ENCODE measurements around the gene DIRAS1.
A peak's percentile ranks its signal among the peaks of the same experiment; 100 is the strongest.

Gene DIRAS1

DNA sequence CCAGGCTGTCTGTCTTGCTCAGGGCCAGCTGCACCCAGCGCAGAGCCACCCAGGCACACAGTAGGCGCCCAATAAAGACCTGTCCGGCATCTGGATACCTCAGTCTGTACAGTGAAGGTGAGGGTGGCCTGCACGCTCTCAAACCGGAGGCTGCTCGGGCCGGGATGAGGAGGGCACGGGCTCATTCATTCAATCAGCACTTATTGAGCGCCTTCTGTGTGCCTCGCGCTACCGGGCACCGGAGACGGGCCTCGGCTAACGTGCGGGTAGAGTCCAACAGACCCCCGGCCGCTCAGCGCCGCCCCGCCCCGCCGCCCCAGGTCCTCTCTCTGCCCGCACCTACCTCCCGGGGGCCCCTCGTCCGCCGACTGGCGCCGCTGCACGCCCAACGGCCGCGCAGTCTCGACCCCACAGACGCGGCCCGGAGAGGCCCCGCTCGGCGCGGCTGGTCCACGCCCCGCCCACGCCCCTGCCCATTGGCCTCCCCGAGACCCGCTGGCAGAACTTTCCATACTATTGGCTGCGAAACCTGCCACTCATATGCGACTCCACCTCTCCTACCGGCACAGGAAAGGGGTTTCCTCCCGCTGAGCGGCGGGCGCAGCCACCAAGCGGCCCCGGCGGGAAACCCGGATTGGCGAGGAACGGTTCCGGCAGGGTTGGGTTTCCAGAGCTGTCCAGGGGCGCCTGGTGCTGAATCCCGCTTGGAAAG is 18.6 kb upstream of the DIRAS1 start, which contains the start of gene SLC39A3:
SLC39A3 (minus strand) TSS at position 416 of the 712 bp plus-strand sequence. CDS start 2,760 bp downstream, outside the sequence.
- Mint-ChIP-seq H3K4me1 (ENCODE audit: low read depth) (peaks cover 12% of the 10 kb centered on the region), H3K36me3 (ENCODE audit: low read depth) (peaks cover 14% of the 10 kb centered on the region), H3K27me3 (ENCODE audit: low read depth) (peaks cover 10% of the 10 kb centered on the region), H3K27ac (peak within 1 kb of the TSS; percentile 62), H3K4me3 (peak within 1 kb of the TSS; percentile 86), H3K9me3 (no peaks in the 10 kb centered on the region)

DNA sequence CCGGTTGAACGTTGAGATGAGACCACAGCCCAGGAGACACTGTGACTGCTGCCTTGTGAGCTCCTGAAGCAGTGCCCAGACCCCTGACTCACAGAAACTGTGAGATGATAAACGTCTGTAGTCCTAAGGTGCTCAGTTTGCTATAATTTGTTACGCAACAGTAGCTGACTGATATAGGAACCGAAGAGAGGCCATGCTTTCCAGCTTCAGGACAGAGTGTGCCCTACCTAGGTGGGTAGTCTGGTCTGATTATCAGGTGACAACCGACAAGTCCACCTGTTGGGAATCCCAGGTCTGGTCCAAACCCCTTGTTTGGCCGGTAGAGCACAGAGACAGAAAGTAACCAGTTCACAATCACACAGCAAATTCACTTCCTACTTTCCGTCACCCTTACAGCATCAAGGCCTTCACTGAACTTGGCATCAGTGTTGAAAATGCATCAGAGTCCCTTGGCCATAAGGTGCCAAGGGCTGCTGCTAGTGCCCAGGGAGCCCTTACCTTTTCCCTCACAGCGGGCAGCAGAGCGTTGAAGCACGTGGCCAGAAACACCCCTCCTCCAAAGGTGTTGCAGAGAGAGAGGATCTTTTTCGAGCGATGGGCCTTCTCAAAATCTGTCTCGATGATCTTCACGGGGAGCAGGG is 15.5 kb upstream of the DIRAS1 start:
- H3K36me3 Mint-ChIP-seq (ENCODE audit: low read depth) = peaks cover 16% of the 10 kb centered on the region
- peaks cover 13% of the 10 kb centered on the region for H3K4me1 Mint-ChIP-seq (ENCODE audit: low read depth)
- H3K27ac Mint-ChIP-seq = no peak overlapping the region
- no peak overlapping the region for H3K4me3 Mint-ChIP-seq
- H3K27me3 Mint-ChIP-seq (ENCODE audit: low read depth) = no peaks in the 10 kb centered on the region
- H3K9me3 Mint-ChIP-seq = no peaks in the 10 kb centered on the region

DNA sequence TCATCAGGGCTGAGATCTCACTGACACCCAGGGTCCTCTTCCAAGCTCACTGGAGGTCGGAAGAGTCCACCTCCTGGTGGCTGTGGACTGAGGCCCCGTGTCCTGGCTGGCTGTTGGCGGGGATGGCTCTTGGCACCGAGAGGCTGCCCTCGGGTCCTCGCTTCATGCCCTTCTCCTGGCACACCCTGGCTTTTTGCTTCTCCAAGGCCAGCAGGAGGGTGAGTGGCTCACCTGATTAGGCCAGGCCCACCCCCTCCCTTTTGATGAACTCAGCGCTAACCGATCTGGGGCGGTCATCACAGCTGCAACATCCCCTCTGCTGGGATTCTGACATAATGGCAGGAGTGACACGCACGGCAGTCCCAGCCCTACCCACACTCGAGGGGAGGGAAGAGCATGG is 14.2 kb upstream of the DIRAS1 start:
- Mint-ChIP-seq H3K36me3 (ENCODE audit: low read depth) (peaks cover 16% of the 10 kb centered on the region), H3K27me3 (ENCODE audit: low read depth) (no peaks in the 10 kb centered on the region), H3K4me3 (no peak overlapping the region), H3K9me3 (no peaks in the 10 kb centered on the region), H3K4me1 (ENCODE audit: low read depth) (peaks cover 13% of the 10 kb centered on the region), H3K27ac (no peak overlapping the region)

DNA sequence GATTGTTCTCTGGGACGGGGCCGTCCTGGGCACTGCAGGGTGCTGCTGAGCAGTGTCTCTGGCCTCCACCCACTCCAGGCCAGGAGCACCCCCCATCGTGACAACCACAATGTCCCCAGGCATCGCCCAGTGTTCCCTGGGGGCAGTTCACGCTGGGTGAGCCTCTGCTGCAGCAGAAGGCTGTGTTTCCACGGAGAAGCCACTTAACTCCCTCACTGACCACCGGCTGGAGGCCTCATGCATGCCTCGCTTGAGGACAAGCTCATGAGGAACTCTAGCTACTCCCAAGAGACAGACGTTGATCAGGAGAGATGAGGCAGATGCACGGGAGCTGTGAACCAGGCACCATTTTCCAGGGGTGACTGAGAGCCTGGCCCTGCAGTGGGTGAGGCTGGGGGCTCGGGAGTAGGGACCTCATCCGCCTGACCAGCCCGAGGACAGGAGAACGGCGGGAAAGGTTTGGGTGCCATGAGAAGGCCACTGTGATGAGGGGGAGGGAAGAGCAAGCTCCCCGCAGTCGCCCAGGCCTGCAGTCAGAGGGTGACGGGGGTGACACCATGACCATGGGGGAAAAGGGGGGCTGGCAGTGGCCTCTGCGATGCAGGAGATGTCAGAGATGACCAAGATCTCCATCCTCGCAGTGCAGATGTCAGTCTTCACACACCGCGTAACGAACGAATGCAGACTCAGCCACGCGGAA is 13.6 kb upstream of the DIRAS1 start:
- no peaks in the 10 kb centered on the region for H3K27me3 Mint-ChIP-seq (ENCODE audit: low read depth)
- no peak overlapping the region for H3K27ac Mint-ChIP-seq
- no peaks in the 10 kb centered on the region for H3K9me3 Mint-ChIP-seq
- H3K4me3 Mint-ChIP-seq = no peak overlapping the region
- H3K36me3 Mint-ChIP-seq (ENCODE audit: low read depth) = peaks cover 16% of the 10 kb centered on the region
- H3K4me1 Mint-ChIP-seq (ENCODE audit: low read depth) = peaks cover 10% of the 10 kb centered on the region

DNA sequence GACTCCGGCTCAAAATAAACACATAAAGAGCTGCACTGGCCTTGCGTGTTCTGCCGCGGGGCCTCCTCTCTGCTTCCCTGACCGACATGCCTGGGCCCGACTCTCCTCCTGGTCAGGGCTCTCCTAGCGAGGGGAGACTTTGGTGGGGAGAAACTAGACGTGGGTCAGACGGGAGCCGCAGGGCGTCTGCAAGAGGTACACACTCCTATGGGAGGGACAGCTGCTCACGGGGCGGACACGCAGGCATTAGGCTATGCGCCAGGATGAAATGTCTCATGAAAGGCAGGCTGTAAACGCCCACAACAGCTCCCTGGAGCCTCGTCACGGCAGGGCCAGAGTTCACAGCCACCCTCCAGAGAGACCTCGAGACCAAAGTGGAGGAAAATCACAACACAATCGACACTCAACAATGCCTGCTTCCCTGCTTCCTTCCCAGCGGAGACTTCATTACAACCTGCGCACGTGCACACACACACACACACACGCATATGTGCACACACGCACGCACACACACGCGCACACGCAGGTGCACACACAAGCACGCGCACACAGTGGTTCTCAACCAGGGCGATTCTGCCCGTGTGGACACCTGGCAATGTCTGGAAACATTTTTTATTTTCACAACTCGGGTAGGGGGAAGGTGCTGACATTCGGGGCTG is 12.9 kb upstream of the DIRAS1 start:
- H3K4me1 Mint-ChIP-seq (ENCODE audit: low read depth) = peaks cover 8% of the 10 kb centered on the region
- no peak overlapping the region for H3K4me3 Mint-ChIP-seq
- H3K9me3 Mint-ChIP-seq = no peaks in the 10 kb centered on the region
- H3K36me3 Mint-ChIP-seq (ENCODE audit: low read depth) = peaks cover 16% of the 10 kb centered on the region
- H3K27me3 Mint-ChIP-seq (ENCODE audit: low read depth) = no peaks in the 10 kb centered on the region
- no peak overlapping the region for H3K27ac Mint-ChIP-seq

DNA sequence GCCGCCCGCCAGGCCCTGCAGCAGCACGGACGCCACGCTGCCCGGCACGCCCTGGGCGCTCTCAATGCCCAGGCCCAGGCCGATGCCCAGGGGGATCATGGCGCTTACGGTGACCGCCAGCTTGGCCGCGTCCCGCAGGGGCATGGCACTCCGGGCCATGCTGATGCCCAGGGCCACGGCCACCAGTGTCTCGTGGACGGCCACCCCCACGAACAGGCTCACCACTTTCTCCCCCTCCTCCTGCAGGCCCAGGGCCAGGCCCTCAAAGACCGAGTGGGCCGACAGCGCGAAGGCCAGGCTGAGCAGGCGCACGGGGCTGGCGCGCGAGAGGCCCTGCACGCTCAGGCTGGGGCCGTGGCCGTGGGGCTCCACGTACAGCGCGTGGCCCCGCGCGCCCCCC is 11.7 kb upstream of the DIRAS1 start:
- H3K27me3 Mint-ChIP-seq (ENCODE audit: low read depth) = no peaks in the 10 kb centered on the region
- H3K9me3 Mint-ChIP-seq = no peaks in the 10 kb centered on the region
- no peak overlapping the region for H3K4me3 Mint-ChIP-seq
- peaks cover 16% of the 10 kb centered on the region for H3K36me3 Mint-ChIP-seq (ENCODE audit: low read depth)
- peaks cover 1% of the 10 kb centered on the region for H3K4me1 Mint-ChIP-seq (ENCODE audit: low read depth)
- no peak overlapping the region for H3K27ac Mint-ChIP-seq

DNA sequence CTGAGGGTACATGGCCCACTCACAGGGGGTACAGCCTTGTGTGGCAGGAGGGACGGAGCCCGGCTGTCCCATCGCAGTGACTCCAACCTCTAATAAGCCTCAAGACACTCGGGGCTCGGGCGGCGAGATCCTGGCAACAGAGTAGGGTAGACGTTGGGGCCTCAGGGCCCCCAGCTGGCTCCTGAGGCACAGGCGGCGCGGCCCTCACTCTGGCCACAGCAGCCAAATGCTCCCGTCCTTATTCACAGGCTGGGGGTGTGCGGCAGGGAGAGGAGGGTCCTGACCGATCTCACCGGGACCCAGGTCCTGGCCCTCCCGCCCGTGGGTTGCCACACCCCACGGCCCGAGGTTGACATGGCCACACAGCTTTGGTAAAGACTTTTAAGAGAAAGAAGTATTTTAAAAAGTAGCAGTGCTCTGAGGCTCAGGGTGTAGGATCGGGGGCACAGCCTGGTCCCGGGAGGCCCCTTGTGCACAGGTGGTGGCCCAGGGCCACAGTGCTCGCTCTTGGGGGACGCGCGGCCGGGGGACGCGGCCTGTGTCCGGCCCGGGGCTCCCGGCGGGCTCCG is 11.1 kb upstream of the DIRAS1 start:
- peaks cover 1% of the 10 kb centered on the region for H3K4me1 Mint-ChIP-seq (ENCODE audit: low read depth)
- H3K9me3 Mint-ChIP-seq = no peaks in the 10 kb centered on the region
- no peak overlapping the region for H3K27ac Mint-ChIP-seq
- peaks cover 14% of the 10 kb centered on the region for H3K36me3 Mint-ChIP-seq (ENCODE audit: low read depth)
- no peak overlapping the region for H3K4me3 Mint-ChIP-seq
- H3K27me3 Mint-ChIP-seq (ENCODE audit: low read depth) = no peaks in the 10 kb centered on the region

DNA sequence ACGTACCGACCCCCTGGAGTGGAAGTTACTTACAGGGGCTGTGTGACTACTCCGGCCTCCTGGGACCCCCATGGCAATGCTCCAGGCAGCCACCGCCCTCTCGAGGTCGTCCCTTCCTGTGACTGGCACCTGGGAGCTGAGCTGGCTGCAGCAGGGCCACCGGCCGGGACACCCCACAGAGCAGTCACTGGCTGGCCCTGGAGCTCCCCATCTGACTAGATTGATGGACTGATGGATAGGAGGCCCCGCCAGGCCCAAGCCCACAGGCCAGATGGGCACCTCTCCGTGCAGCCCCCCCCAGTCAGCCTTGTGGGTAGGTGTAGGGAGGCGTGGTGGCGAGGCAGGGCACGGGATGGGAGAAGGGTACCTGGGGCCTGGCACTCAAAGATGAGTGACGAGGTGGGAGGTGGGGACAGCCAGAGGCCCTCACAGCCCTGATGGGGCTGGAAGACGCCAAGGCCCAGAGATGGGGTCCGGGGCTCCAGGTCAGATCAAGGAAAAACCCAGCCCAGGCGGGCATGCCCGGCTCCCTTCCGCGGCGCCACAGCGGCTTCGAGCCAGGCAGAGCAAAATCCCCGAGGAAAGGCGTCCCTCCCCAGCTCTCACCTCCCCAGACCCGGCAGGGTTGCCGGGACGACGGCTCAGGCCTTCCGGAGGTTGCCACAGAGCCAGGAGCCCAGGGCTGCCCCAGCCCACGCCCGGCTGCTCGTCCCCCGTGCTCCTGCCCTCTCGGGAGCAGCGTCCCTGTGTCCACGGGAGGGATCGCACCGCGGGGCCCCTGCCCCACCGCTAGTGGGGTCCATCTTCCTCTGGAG is 10.2 kb upstream of the DIRAS1 start:
- H3K9me3 Mint-ChIP-seq = no peaks in the 10 kb centered on the region
- H3K36me3 Mint-ChIP-seq (ENCODE audit: low read depth) = peaks cover 7% of the 10 kb centered on the region
- no peak overlapping the region for H3K27ac Mint-ChIP-seq
- no peak overlapping the region for H3K4me3 Mint-ChIP-seq
- peaks cover under 1% of the 10 kb centered on the region for H3K27me3 Mint-ChIP-seq (ENCODE audit: low read depth)
- H3K4me1 Mint-ChIP-seq (ENCODE audit: low read depth) = peaks cover 1% of the 10 kb centered on the region

DNA sequence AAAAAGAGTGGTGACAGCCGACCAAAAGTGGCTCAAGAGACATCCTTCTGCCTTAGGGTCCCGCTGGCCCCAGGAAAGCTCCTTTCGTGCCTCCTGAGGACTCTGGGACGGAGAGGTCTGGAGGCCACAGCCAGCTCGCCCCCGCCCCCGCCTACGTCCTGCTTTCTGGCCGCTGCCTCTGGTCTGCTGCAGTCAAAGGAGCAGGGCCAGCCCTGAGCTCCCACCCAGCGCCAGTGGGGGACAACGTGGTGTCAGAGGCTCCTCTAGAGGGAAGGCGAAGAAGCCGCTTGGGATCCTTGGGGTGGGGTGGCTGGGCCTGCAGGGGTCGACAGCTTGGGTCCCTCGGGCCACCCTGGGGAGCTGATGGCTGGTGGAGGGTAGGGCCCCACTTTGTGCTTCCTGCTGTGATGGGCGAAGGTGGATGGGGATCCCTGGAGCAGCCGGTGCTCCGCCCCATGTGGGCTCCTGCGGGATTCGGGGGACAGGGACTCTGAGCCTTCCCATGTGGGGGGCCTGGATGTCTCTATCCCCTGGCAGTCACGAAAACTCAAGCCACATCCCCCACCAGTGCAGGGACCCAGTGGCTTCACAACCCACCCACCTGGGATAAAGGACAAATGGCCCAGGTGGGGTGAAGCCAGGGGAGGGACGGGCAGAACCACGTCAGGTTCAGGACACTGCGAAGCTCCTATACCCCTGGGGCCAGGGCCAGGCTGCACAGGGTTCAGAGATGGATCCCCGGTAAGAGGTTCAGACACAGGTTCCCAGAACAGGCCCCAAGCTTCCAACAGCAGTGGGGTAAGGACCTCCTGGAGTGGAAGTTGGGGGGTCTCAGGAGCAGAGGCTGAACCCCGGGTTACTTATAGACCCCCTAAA is 9.0 kb upstream of the DIRAS1 start:
- Mint-ChIP-seq H3K4me1 (ENCODE audit: low read depth) (peaks cover 1% of the 10 kb centered on the region), H3K27me3 (ENCODE audit: low read depth) (peaks cover 4% of the 10 kb centered on the region), H3K36me3 (ENCODE audit: low read depth) (peaks cover 3% of the 10 kb centered on the region), H3K4me3 (no peak overlapping the region), H3K27ac (no peak overlapping the region), H3K9me3 (no peaks in the 10 kb centered on the region)

DNA sequence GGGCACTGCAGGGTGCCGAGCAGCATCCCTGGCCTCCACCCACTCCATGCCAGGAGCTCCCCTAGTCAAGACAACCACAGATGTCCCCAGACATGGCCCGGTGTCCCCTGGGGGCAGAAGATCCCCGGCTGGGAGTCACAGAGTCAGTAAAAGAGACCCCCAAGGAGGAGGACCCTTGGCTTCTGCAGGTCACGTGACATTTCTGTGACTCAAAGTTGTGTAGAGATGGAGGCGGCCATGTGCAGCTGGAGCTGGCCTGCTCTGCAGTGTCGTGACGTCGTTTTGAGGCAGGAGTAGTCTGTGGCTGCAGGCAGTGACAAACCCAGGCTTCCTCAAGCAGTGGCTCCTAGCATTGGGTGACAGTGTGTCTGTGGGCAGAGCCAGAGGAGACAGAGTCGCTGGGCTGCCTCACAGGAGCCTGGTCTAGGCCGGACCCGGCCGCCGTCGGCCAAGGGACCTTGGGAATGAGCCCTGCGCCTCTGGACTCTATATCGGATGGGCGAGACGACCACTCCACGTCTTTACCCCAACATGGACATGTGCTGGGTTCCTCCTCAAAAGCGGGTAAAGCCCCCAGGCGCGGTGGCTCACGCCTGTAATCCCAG is 7.7 kb upstream of the DIRAS1 start:
- Mint-ChIP-seq H3K36me3 (ENCODE audit: low read depth) (no peaks in the 10 kb centered on the region), H3K4me1 (ENCODE audit: low read depth) (peaks cover under 1% of the 10 kb centered on the region), H3K27me3 (ENCODE audit: low read depth) (peaks cover 8% of the 10 kb centered on the region), H3K9me3 (no peaks in the 10 kb centered on the region), H3K27ac (no peak overlapping the region), H3K4me3 (no peak overlapping the region)

DNA sequence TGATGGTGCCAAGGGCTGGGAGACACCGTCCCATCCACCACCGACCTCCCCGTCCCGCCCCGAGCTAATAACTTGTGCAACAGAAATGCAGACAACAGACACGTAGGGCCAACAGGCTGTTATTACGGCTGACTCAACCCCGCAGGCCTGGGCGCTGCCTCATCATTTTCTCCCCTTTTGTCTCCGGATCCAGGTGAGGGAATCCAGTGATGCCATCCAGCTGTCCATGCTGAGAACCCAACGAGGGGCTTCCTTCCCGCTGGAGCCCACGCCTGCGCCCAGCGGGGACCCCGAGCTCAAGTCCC is 6.4 kb upstream of the DIRAS1 start:
- H3K4me3 Mint-ChIP-seq = no peak overlapping the region
- no peaks in the 10 kb centered on the region for H3K9me3 Mint-ChIP-seq
- no peaks in the 10 kb centered on the region for H3K36me3 Mint-ChIP-seq (ENCODE audit: low read depth)
- peaks cover 9% of the 10 kb centered on the region for H3K27me3 Mint-ChIP-seq (ENCODE audit: low read depth)
- no peak overlapping the region for H3K27ac Mint-ChIP-seq
- H3K4me1 Mint-ChIP-seq (ENCODE audit: low read depth) = no peaks in the 10 kb centered on the region

DNA sequence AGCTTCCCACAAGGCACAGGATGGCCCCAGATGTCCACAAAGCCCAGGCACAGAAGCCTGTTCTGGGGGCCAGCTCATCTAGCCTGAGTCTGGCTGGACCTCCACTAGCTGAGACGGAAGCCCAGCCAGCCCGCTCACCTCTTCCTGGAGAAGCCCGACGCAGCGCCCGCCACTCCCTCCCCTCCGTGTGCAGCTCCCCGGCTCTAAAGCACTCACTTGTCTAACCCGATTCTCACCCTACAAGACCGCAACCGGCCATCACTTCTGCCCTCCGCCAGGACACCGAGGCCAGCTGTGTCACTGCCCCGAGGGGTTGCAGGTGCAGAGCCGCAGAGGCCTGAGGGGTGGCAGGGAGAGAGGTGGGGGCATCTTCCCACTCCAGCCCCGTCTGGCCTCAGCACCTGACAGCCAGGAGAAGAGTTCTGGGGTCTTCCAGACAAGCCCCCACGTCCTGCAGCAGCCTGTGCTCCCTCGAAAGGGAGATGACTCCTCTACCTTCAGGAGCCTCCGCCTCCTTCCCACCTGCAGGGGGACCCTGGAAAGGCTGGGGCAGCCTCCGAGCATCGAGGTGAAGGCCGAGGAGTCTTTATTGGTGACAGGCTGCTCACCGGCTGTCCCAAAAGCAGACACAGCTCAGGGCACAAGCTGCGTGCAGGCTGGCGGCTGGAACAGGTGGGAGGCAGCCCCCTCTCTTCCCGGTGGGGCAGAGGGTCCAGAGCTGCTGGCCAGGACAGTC is 5.9 kb upstream of the DIRAS1 start:
- H3K4me1 Mint-ChIP-seq (ENCODE audit: low read depth) = no peaks in the 10 kb centered on the region
- no peaks in the 10 kb centered on the region for H3K36me3 Mint-ChIP-seq (ENCODE audit: low read depth)
- H3K9me3 Mint-ChIP-seq = no peaks in the 10 kb centered on the region
- H3K4me3 Mint-ChIP-seq = no peak overlapping the region
- H3K27me3 Mint-ChIP-seq (ENCODE audit: low read depth) = peaks cover 12% of the 10 kb centered on the region
- no peak overlapping the region for H3K27ac Mint-ChIP-seq
